RWPE2 (cell line): Measurements from ENCODE around the gene EFHC2.

Experiments used
- ATAC-seq: fragments of 200-7000 bp; cut with Tn5 transposase; 3 replicates; pipeline ENCODE4 v1.9.1; 2021; ENCODE audit warnings: low read depth
- DNase-seq: peaks from one replicate; pipeline ENCODE4 v3.0.0-alpha.2; 2020; ENCODE audit warnings: low spot score
- H3K27ac ChIP-seq: fragments of 450-650 bp; 2 replicates; pipeline ENCODE4 v1.5.1; 2017; ENCODE audit warnings: mild to moderate bottlenecking; ENCODE audit not compliant: poor library complexity, severe bottlenecking
- H3K27me3 ChIP-seq: fragments of 250-450 bp; sonication (Bioruptor Pico); 2 replicates; pipeline ENCODE4 v1.5.1; 2021; ENCODE audit warnings: mild to moderate bottlenecking, moderate library complexity; ENCODE audit not compliant: insufficient read depth, poor library complexity, severe bottlenecking
- H3K36me3 ChIP-seq: fragments of 250-450 bp; sonication (Bioruptor Pico); 2 replicates; pipeline ENCODE4 v1.5.1; 2020; ENCODE audit warnings: low read depth, mild to moderate bottlenecking, moderate library complexity
- H3K4me1 ChIP-seq: fragments of 250-450 bp; sonication (Bioruptor Pico); 2 replicates; pipeline ENCODE4 v1.5.1; 2021; ENCODE audit warnings: mild to moderate bottlenecking, moderate library complexity; ENCODE audit not compliant: insufficient read depth, poor library complexity, severe bottlenecking
- H3K4me3 ChIP-seq: fragments of 250-450 bp; sonication (Bioruptor Pico); 2 replicates; pipeline ENCODE4 v1.5.1; 2021; ENCODE audit warnings: mild to moderate bottlenecking, moderate library complexity; ENCODE audit not compliant: severe bottlenecking
- H3K9me3 ChIP-seq: fragments of 250-450 bp; sonication (Bioruptor Pico); 2 replicates; pipeline ENCODE4 v1.5.1; 2021; ENCODE audit warnings: mild to moderate bottlenecking, moderate library complexity; ENCODE audit not compliant: severe bottlenecking
- TF ChIP-seq, protein P1 (sequence below): fragments of 450-650 bp; IDR thresholded peaks from one replicate; pipeline ENCODE4 v1.5.1; 2017; ENCODE audit warnings: mild to moderate bottlenecking, moderate library complexity; ENCODE audit not compliant: poor library complexity, severe bottlenecking

Gene EFHC2

DNA sequence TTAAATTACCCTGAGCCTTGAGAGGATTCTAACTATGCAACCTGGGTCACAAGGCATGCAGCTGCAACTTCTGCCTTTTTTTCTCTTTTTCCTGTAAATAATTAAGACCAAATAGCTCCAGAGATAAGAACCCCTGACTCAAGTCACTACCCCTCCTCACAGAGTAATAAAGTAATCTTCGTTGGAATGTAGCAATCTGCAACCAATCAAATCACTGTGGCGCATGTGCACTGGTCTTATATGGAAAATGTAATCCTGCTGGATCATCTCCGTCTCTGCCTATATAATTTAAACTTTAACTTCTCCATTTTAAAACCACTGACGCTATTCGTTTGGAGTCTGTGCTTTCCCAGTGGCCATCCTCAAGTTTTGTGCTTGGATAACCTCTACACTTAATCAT is 6.1 kb upstream of the EFHC2 start:
- DNase-seq: no peak
- H3K36me3 ChIP-seq: no peaks in the 10 kb centered on the region
- H3K4me1 ChIP-seq: peaks cover 12% of the 10 kb centered on the region
- no peak overlapping the region for H3K4me3 ChIP-seq
- no peak for ATAC-seq
- H3K27me3 ChIP-seq: no peaks in the 10 kb centered on the region
- no peak overlapping the region for H3K27ac ChIP-seq
- TF ChIP-seq, protein P1, sequence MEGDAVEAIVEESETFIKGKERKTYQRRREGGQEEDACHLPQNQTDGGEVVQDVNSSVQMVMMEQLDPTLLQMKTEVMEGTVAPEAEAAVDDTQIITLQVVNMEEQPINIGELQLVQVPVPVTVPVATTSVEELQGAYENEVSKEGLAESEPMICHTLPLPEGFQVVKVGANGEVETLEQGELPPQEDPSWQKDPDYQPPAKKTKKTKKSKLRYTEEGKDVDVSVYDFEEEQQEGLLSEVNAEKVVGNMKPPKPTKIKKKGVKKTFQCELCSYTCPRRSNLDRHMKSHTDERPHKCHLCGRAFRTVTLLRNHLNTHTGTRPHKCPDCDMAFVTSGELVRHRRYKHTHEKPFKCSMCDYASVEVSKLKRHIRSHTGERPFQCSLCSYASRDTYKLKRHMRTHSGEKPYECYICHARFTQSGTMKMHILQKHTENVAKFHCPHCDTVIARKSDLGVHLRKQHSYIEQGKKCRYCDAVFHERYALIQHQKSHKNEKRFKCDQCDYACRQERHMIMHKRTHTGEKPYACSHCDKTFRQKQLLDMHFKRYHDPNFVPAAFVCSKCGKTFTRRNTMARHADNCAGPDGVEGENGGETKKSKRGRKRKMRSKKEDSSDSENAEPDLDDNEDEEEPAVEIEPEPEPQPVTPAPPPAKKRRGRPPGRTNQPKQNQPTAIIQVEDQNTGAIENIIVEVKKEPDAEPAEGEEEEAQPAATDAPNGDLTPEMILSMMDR: no peak
- no peaks in the 10 kb centered on the region for H3K9me3 ChIP-seq

GRCh38 chrX:44344687-44345086 is 1.2 kb upstream of the EFHC2 start:
- Histone ChIP-seq H3K9me3 (no peaks in the 10 kb centered on the region), H3K27me3 (no peaks in the 10 kb centered on the region), H3K27ac (no peak overlapping the region), H3K4me3 (no peak overlapping the region), H3K36me3 (no peaks in the 10 kb centered on the region), H3K4me1 (no peaks in the 10 kb centered on the region)
- TF ChIP-seq, protein P1: no peak
- ATAC-seq (no peak), DNase-seq (no peak)

DNA sequence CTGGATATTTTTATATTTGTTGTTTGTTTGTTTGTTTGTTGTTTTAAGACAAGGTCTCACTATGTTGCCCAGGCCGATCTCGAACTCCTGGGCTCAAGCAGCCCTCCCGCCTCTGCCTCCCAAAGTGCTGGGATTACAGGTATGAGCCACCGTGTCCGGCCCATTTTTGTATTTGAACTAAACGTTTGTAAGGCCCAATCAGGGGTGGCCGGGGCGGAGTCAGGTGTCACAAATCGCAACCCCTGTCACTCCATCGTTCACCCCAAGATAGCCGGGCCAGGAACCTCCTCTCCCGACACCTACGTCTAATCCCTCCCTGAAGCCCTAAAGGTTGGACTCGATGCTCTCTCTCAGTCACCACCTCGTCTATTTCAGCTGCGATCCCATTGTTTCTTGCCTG is 722 bp upstream of the EFHC2 start:
- H3K27me3 ChIP-seq: no peaks in the 10 kb centered on the region
- H3K36me3 ChIP-seq: no peaks in the 10 kb centered on the region
- no peak overlapping the region for H3K27ac ChIP-seq
- H3K4me3 ChIP-seq: no peak overlapping the region
- DNase-seq: no peak
- no peaks in the 10 kb centered on the region for H3K9me3 ChIP-seq
- no peak for ATAC-seq
- no peaks in the 10 kb centered on the region for H3K4me1 ChIP-seq
- TF ChIP-seq, protein P1: no peak

GRCh38 chrX:44342866-44343265 is 606 bp downstream of the EFHC2 start:
- no peak for DNase-seq
- Histone ChIP-seq H3K27me3 (no peaks in the 10 kb centered on the region), H3K4me3 (no peak overlapping the region), H3K4me1 (no peaks in the 10 kb centered on the region), H3K9me3 (no peaks in the 10 kb centered on the region), H3K36me3 (no peaks in the 10 kb centered on the region), H3K27ac (no peak overlapping the region)
- TF ChIP-seq, protein P1: no peak
- no peak for ATAC-seq

DNA sequence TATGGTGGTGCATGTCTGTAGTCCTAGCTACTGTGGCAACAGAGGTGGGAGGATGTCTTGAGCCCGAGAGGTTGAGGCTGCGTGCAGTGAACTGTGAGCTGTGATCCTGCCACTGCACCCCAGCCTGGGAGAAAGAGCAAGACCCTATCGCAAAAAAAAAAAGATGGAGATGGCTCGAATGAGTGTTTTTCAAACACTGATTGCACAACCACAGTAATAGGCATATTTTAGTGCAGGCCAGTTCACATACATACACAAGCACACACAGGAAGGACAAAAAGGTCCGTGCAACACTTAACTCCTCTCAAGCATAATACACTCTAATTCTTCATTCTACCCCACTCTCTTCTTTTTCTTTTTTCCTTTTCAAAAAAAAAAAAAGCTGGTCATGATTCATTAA is 5.1 kb downstream of the EFHC2 start:
- Histone ChIP-seq H3K27me3 (no peaks in the 10 kb centered on the region), H3K9me3 (no peaks in the 10 kb centered on the region), H3K4me1 (no peaks in the 10 kb centered on the region), H3K4me3 (no peak overlapping the region), H3K36me3 (no peaks in the 10 kb centered on the region), H3K27ac (no peak overlapping the region)
- ATAC-seq (no peak), DNase-seq (no peak)
- TF ChIP-seq, protein P1: no peak
